ENCODE results near the gene CTIF.

GRCh38 chr18:48816554-48816953, 277.7 kb downstream of the CTIF start:
- no peak for TF ChIP-seq CTCF (IDR thresholded peaks at IDR 0.05)
- no peak for TF ChIP-seq POLR2AphosphoS5 (IDR thresholded peaks at IDR 0.05; ENCODE audit: low read depth, low read length)
- TF ChIP-seq TCF7L2 (IDR thresholded peaks at IDR 0.05; ENCODE audit: low read depth, low read length): no peak
- TF ChIP-seq REST (IDR thresholded peaks at IDR 0.05; ENCODE audit: insufficient read depth in 1 of 2, low read depth in 2 of 2, low read length in 1 of 2): no peak
